ENCODE data around the gene SLC6A17.

DNA sequence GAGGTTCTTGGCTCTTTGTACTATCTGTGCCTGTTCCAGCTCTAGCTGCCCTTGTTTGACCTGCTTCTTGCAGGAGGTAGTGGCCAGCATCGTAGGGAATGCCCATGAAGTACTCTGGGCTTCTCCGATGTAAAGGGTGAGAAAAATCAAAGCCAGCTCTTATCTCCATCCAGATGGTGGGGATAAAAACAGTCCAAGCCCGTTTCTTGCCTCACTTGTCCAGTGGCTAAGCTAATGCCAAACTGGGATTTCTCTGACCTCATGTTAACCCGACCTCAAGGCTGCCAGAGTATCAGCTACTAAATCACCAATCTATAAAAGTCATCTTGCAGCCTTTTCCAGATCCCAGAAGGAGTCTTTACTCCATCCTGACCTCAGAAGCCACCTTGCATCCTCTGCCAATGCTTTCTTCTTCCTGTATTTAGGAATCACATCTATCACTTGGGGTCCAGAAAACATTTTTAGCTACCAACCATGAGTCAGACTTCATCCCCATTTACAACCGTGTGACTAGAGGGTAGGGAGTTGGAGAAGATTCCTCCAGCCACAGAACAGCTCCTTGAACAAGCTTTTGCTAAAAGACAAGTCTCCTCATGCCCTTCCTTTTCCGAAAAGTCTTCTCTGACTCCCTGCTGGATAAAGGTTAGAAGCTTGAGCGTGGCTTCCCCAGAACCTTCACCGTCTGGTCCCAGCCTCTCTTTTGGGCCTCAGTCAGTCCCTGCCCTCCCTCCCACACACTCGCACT lies 95.8 kb downstream of the SLC6A17 start:
- TF ChIP-seq, protein P1, sequence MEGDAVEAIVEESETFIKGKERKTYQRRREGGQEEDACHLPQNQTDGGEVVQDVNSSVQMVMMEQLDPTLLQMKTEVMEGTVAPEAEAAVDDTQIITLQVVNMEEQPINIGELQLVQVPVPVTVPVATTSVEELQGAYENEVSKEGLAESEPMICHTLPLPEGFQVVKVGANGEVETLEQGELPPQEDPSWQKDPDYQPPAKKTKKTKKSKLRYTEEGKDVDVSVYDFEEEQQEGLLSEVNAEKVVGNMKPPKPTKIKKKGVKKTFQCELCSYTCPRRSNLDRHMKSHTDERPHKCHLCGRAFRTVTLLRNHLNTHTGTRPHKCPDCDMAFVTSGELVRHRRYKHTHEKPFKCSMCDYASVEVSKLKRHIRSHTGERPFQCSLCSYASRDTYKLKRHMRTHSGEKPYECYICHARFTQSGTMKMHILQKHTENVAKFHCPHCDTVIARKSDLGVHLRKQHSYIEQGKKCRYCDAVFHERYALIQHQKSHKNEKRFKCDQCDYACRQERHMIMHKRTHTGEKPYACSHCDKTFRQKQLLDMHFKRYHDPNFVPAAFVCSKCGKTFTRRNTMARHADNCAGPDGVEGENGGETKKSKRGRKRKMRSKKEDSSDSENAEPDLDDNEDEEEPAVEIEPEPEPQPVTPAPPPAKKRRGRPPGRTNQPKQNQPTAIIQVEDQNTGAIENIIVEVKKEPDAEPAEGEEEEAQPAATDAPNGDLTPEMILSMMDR (IDR thresholded peaks at IDR 0.05; ENCODE audit: low read depth, low read length), result no peak
- TF ChIP-seq EZH2phosphoT487 (IDR thresholded peaks at IDR 0.05; ENCODE audit: low read depth), result no peak
